Endothelial cell of umbilical vein (primary cell): Measurements from ENCODE around the gene DAND5. TPM values are rescaled to one million over a fixed set of nuclear protein-coding genes. Genes with fewer than 3 reads are reported as not detected.

ENCODE experiments used
- BruUV-seq: library from RNA; stranded (reverse); fragments of 400-500 nt; replicated peaks from 2 replicates; lab custom pipeline; 2021; lab: Mats Ljungman, UMichigan
- CTCF ChIA-PET: fragments of 300-600, 350-600 bp; sonication (Branson Sonifier 250); formaldehyde crosslinking; loops from one replicate; lab custom pipeline; 2021; ENCODE audit warnings: antibody characterized with exemption, inconsistent platforms; lab: Charles Lee
- POLR2A ChIA-PET: fragments of 300-600, 350-600 bp; sonication (Branson Sonifier 250); formaldehyde crosslinking; loops from one replicate; lab custom pipeline; 2021; ENCODE audit warnings: antibody characterized with exemption, inconsistent platforms; lab: Charles Lee
- DNase-seq: peaks from one replicate; pipeline ENCODE4 v3.0.0-alpha.2; 2011; ENCODE audit warnings: low read depth, low spot score
- FAIRE-seq: peaks from 2 replicates; lab custom pipeline; 2011; peaks lifted over from hg19 to GRCh38; lab: Jason Lieb, UNC
- H2AFZ ChIP-seq: 2 replicates; pipeline ENCODE4 v1.6.0; 2012; ENCODE audit warnings: low read depth, low read length, control low read depth, inconsistent platforms
- H3K27ac ChIP-seq: 2 replicates; pipeline ENCODE4 v1.5.1; 2011; ENCODE audit warnings: low read depth, mild to moderate bottlenecking, control low read depth, low read length, moderate library complexity; ENCODE audit not compliant: insufficient read depth
- H3K27me3 ChIP-seq, 2 experiments: 2 replicates each; pipeline versions ENCODE4 v1.6.0 to v1.6.1; 2011; ENCODE audit warnings: low read length in 2 of 2, mixed read lengths in 1 of 2; ENCODE audit not compliant: control insufficient read depth in 2 of 2, insufficient read depth in 2 of 2
- H3K36me3 ChIP-seq, 2 experiments: 2 replicates in 1 of 2; 3 replicates in 1 of 2; pipeline ENCODE4 v1.5.1; 2011; ENCODE audit warnings: low read length in 2 of 2, mild to moderate bottlenecking in 1 of 2, moderate library complexity in 1 of 2; ENCODE audit not compliant: control insufficient read depth in 2 of 2, insufficient read depth in 2 of 2; ENCODE audit errors: extremely low read depth in 1 of 2
- H3K4me1 ChIP-seq: 3 replicates; pipeline ENCODE4 v1.5.1; 2011; ENCODE audit warnings: mild to moderate bottlenecking, low read length; ENCODE audit not compliant: control insufficient read depth, insufficient read depth; ENCODE audit errors: extremely low read depth
- H3K4me2 ChIP-seq: 2 replicates; pipeline ENCODE4 v1.6.1; 2011; ENCODE audit warnings: low read length, control low read depth, mixed read lengths; ENCODE audit not compliant: insufficient read depth
- H3K4me3 ChIP-seq, 3 experiments: fragments of 200-600 bp in 1 of 3; sonication (generic), shearing (Covaris generic) in 1 of 3; replicated peaks in 1 of 3; 2 replicates each; pipeline ENCODE4 v1.5.1; 2011 to 2016; ENCODE audit warnings: control low read depth in 3 of 3, low read length in 3 of 3, mild to moderate bottlenecking in 2 of 3, inconsistent platforms in 1 of 3, low read depth in 1 of 3, moderate library complexity in 1 of 3; ENCODE audit not compliant: insufficient read depth in 1 of 3
- H3K79me2 ChIP-seq: 2 replicates; pipeline ENCODE4 v1.6.0; 2012; ENCODE audit warnings: low read length, inconsistent platforms; ENCODE audit not compliant: control insufficient read depth, insufficient read depth
- H3K9ac ChIP-seq: replicated peaks from 2 replicates; pipeline ENCODE3; 2011; ENCODE audit warnings: low read length, control low read depth; ENCODE audit not compliant: insufficient read depth; ENCODE audit errors: extremely low read depth
- H3K9me1 ChIP-seq: replicated peaks from 3 replicates; pipeline ENCODE4 v1.6.0; 2011; ENCODE audit warnings: mild to moderate bottlenecking, low read length; ENCODE audit not compliant: control insufficient read depth, insufficient read depth; ENCODE audit errors: extremely low read depth
- H3K9me3 ChIP-seq: replicated peaks from 2 replicates; pipeline ENCODE4 v1.5.1; 2012; ENCODE audit warnings: low read length, inconsistent platforms; ENCODE audit not compliant: control insufficient read depth, insufficient read depth
- H4K20me1 ChIP-seq: replicated peaks from 2 replicates; pipeline ENCODE3; 2011; ENCODE audit warnings: mild to moderate bottlenecking, low read length; ENCODE audit not compliant: control insufficient read depth, insufficient read depth; ENCODE audit errors: extremely low read depth
- CTCF ChIP-seq, 2 donors: IDR thresholded peaks; 1 replicate in 1 of 2; 2 replicates in 1 of 2; pipeline ENCODE4 v1.5.1; 2011; ENCODE audit warnings: low read length in 2 of 2, mild to moderate bottlenecking in 2 of 2, moderate library complexity in 2 of 2, control low read depth in 1 of 2, inconsistent platforms in 1 of 2, low read depth in 1 of 2; ENCODE audit not compliant: insufficient read depth in 1 of 2; ENCODE audit errors: extremely low read depth in 1 of 2
- EZH2 ChIP-seq: IDR thresholded peaks from 2 replicates; pipeline ENCODE4 v1.6.1; 2012; ENCODE audit warnings: borderline replicate concordance, low read depth, mild to moderate bottlenecking, moderate library complexity, low read length, inconsistent platforms; ENCODE audit not compliant: severe bottlenecking
- JUN ChIP-seq: IDR thresholded peaks from 2 replicates; pipeline ENCODE4 v1.6.1; 2011; ENCODE audit warnings: borderline replicate concordance, low read depth; ENCODE audit not compliant: insufficient read length, insufficient read depth
- MAX ChIP-seq: IDR thresholded peaks from 2 replicates; pipeline ENCODE4 v1.6.1; 2011; ENCODE audit not compliant: insufficient read depth, insufficient read length
- MYC ChIP-seq: IDR thresholded peaks from one replicate; pipeline ENCODE4 v1.6.1; 2011; ENCODE audit warnings: mild to moderate bottlenecking, low read depth, low read length
- dilution Hi-C: fragments of 300-500 bp; cut with MboI; formaldehyde crosslinking; loops from one replicate; pipeline ENCODE4 v1.15.0; 2019; ENCODE audit warnings: low sequenced_read_pairs; ENCODE audit not compliant: extremely low pct_ligation_motif_present
- intact Hi-C: fragments of 100-400 bp; cut with micrococcal nuclease; formaldehyde crosslinking; loops from one replicate; pipeline ENCODE4 v1.10.0; 2022
- polyA plus RNA-seq, 4 experiments: library from polyadenylated mRNA; depleted of rRNA in 3 of 4; stranded (reverse) in 3 of 4; unstranded in 1 of 4; fragments of >200 nt; gene quantifications; 2 replicates each; pipeline versions ENCODE4 v1.2.1 to v1.2.3, GENCODE V29; 2011 to 2012; ENCODE audit warnings: missing spikeins in 1 of 4
- total RNA-seq: library from RNA; stranded (reverse); gene quantifications from 2 replicates; pipeline ENCODE4 v1.2.3, GENCODE V29; 2021

Gene DAND5
- total and polyA plus RNA-seq, 2 donors (not counting 3 experiments of a cell fraction or from before 2014, with no cell fraction given), result 0.06 to 0.20 TPM

- Histone ChIP-seq H3K9me3 (no peaks in the 10 kb centered on the region), H3K79me2 (peaks cover 21% of the 10 kb centered on the region), H3K27ac (no peak overlapping the region), H3K4me3 (no peak overlapping the region), H3K4me2 (no peak overlapping the region), H3K36me3 (peaks cover 10 to 29% of the 10 kb centered on the region in 2 experiments), H3K4me1 (peaks cover 7% of the 10 kb centered on the region), H3K9ac (no peak overlapping the region), H3K27me3 (no peaks in the 10 kb centered on the region), H4K20me1 (no peaks in the 10 kb centered on the region), H3K9me1 (no peaks in the 10 kb centered on the region), H2AFZ (no peak overlapping the region)
- BruUV-seq, result no TSS peak
- no peak for FAIRE-seq
- TF ChIP-seq CTCF (IDR thresholded peaks at IDR 0.05; ENCODE audit: extremely low read depth in 1 of 2, insufficient read depth in 1 of 2, low read depth in 1 of 2, low read length in 2 of 2), result no peak
- no peak for TF ChIP-seq MYC
- no peak for TF ChIP-seq JUN
- no peak for TF ChIP-seq MAX
- no peak for TF ChIP-seq EZH2
- ChIA-PET POLR2A (no interaction called here), CTCF (no interaction called here)
- dilution Hi-C loops, result no loop called here
- DNase-seq, result no peak
- intact Hi-C loops, result loop anchor here (10.0 kb wide), 1 partner anchor 145 kb away; no protein-coding TSS in a partner anchor
Measured at GRCh38 chr19:12930002-12930645, 39.3 kb upstream of the DAND5 start.
